CD4-positive, alpha-beta T cell treated with Interleukin-4 for 1 hour (primary cell): Measurements from ENCODE around the gene KRT75.

Source experiments
- DNase-seq, 2 donors: peaks; one replicate each; pipeline ENCODE4 v3.0.0-alpha.2; 2020 to 2022

Gene KRT75

DNA sequence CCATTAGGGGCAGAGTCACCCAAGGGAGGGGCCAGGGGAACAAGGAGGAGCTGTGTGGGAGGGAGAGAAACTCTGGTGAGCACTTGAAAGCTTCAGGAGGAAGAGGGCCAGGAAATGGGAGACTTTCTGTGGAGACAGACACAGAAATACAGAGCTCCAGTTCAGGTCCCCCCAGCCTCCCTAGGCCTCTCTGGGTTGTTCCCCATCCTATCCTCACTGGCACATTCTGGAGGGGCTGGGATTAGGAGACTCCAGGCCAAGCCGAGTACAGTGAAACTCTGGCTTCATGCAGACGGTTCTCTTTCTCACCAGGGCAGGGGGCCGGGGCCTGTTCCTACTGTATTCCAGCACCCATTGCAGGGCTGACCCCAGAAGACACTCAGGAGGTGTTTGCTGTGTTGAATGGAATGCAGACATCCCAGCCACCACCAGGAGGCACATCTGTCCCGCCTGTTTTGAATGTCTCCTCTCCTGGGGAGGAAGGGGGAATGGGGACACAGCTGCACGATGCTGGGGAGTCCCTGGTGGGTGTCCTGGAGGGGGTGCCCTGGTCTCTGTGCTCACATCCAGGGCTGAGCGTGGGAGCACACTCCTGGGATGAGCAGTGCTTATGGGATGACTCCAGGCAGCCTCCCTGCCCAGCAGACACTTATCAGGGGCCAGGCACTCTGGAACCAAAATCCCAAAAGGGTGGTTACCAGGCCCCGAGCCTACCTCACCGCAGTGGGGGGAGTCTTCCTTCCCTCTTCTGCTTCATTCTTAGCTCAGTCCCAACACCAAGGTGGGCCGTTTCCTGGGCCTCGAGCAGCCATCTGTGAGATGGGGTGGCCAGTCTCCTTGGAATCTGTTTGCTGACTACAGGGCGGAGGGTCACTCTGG lies 43.2 kb downstream of the KRT75 start:
- DNase-seq = no peak

DNA sequence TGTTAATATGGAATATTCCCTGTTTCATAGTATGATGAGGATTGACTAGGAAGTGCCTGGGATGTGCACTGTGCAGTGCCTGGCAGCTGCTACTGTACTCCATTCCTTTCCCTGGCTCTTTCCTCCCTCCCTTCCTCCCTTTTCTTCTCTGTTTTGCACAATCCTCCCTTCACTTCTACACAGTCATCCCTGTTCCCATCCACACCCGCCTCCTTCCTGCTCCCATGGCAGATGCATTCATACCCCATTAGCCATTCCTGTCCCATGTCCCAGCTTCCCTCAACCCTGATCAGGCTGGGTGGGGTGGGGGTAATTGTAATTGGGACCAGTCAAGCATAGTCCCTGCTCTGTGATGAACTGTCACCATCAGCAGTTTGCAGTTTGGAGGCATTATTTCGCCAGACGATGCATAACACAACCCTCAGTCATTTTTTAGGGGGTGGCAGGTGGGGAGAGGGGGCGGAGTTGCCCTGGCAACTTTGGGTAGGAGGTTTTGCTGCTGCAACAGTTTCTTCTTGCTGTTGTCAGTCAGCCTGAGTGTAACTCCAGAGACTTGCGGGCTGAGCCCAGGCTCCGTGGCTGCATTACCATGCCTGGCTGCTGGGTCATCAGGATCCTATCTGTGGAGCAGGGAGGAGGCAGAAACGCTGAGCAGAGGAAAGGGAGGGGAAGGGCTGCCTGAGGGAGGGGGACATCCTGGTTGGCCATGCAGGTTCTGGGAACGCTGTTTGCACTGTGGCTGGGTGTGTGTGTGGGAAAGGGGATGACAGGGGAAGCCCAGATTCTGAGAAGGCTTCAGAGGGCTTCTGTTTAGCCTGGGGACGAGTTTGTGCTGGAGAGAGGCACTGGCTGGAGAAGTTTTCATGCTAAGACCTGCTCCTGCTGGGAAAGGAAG lies 44.6 kb downstream of the KRT75 start:
- no peak for DNase-seq

DNA sequence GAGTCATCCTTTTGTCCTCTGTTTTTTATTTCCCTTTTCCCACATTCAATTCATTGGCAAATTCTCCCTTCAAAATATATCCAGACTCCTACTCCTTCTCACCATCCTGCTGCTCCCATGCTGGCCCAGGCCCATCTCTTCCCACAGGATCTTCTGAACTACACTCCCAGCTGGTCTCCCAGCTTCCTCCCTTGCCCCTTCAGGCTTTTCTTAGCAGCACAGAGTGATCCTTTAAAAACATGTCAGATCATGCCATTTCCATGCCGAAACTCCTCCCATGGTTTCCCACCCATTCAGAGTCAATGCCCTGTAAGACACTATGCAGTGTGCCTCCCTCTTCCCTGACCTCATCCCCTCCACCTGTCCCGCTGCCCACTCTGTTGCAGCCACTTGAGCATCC lies 46.3 kb downstream of the KRT75 start:
- DNase-seq = no peak

DNA sequence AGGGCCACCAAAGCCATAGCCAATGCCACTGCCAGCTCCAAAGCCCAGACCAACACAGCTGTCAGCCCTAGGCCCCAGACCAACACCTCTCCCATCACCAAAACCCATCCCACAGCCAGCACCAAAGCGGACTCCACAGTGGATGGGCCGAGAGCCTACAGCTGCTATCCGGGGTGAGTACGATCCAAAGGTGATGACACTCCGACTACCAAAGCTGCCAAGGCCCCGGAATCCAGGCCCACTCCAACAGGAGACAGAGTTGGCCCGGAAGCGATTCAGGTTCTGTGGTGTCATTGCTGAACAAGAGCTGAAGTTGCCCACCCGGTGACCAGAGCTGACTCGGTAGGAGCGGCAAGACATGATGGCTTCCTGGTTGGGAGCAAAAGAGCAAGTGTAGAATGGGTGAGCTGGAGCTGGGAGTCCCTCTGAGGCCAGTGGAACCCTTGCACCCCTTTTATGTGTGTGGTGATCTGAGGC lies 48.9 kb downstream of the KRT75 start, which contains the start of gene KRT84:
Gene KRT84 (minus strand): TSS at position 427 of the 477 bp plus-strand sequence. CDS start 67 bp downstream, at position 360.
- no peak for DNase-seq

DNA sequence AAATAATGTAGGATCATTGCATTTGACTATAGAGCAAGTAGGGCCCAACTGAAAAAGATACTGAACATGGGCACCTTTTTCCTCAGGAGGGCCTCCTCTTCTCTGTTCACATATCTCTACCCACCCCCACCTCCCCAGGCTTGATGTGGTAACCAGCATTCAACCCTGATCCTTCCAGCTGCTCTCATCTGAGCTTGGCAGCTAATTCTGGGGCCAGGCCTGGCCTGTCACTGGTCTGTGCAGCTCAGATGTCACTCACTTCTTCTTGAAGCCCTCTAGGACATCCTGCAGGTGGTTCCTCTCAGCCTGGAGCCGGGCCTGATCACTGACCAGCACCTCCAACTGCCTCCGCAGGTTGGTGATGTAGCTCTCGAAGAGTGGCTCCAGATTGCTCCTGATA lies 50.8 kb downstream of the KRT75 start:
- no peak for DNase-seq

DNA sequence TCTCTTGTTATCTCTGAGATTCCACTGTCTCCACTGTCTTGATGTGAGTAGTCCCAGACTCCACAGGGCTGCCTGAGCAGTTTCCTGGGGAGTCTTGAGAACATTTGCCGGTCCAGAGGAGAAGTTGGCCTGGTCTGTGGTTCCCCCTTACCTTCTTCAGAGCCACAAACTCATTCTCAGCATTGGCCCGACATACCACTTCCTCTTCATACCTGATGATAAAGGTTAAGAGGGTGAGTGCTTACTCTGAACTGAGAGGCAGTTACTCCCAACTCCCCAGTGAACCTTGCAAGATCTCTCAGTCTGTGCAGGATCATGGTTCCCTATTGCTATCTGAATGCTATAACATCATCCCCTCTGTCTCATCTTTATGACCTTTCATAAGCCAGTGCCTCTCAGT lies 51.3 kb downstream of the KRT75 start:
- no peak for DNase-seq

DNA sequence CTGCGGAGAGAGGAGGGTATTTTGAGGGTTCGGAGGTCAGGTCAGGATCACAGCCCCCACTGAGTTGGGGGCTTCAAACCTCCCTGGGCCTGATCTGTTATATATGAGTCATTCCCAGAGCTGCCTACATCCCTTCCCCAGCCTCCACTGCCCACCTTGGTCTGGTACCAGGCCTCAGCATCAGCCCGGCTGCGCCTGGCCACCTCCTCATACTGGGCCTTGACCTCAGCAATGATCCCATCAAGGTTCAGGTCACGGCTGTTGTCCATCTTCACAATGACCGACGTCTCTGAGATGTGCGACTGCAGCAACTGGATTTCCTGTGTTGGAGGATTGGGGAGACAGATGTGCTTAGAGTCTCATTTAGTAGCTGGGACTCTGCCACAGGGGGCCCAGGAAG lies 53.0 kb downstream of the KRT75 start:
- no peak for DNase-seq

DNA sequence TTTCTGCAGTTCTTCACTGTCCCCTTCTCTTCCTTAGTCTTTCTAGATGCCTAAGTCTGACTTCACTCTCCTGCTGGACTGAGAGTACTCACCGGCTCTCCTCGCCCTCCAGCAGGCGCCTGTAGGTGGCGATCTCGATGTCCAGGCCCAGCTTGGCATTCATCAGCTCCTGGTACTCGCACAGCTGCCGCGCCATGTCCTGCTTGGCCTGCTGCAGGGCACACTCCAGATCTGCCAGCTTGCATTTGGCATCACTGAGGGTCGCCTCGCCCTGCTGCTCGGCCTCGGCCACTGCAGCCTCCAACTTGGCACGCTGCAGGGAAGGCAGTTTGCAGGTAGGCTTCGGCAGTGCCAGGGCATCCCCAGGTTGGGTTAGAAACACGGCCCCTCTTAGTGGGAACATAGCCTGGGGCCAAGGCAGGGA lies 53.9 kb downstream of the KRT75 start:
- DNase-seq = no peak

DNA sequence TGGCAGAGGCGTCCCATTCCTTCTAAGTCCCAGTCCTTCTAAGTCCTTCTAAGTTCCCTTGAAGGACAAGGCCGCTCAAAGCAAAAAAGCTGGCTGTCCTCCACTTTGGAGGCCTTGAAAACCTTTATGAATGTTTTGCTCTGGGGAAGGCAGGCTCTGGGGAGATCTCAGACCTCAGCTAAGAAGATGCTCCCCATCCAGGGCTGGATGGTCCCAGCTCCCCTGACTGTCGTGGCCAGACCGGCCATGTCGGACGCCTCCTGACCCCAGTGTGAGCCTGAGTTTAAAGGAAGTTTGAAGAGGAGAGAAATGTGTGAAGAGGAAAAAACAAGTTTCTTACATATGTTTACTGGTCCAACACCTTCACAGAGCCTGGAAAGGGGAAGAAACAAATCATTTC lies 54.6 kb downstream of the KRT75 start:
- no peak for DNase-seq

DNA sequence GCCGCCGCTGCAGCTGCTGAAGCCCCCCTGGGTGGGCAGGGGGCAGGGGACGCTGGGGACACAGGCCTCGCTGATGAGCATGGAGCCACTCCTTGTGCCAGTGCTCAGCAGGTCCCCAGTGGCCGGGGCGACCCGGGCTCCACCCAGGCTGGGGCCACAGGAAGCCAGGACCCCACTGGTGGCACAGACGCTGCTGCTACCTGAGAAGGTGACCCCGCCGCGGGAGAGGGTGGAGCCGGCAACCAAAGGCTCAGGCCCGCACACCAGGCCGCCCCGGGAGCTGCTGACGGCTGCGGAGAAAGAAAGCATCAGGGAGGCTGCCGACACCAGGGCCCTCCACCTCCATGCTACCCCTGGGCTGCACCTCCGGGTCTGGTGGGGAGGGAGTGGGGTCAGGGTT lies 56.1 kb downstream of the KRT75 start:
- no peak for DNase-seq

DNA sequence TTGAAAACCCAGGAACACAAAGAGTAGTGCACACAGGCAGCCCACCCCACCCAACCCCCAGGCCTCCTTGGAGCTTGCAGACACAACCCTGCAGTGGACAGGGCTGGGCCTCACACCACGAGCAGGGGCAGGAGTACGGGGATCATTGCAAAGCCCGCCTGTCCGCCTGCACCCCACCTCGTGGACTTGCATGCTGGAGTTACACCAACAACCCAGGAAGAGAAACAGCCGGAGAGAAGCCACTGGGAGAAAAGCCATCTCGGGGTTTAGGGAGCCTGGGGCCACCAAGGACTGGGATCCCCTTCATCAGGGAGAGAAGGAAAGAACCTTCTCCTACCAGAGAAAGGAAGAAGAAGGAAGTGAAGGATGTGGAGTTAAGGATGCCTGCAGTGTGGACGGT lies 56.9 kb downstream of the KRT75 start:
- DNase-seq = no peak
